SHP77 treated with DMSO at 0.1 percent for 48 hours (cell line): ENCODE measurements around the gene THAP10.
"Not testable (repeated sequence)": the region's sequence is repeated elsewhere in the genome, so short reads cannot be mapped to it uniquely, and the experiment has no call there.

Source experiments
- DNase-seq: peaks from one replicate; lab custom pipeline; 2025; lab: John Stamatoyannopoulos, UW

Gene THAP10

GRCh38 chr15:70876683-70877082 is 15.6 kb downstream of the THAP10 start:
- no peak for DNase-seq

GRCh38 chr15:70876011-70876410 is 16.2 kb downstream of the THAP10 start:
- no peak for DNase-seq

- DNase-seq: no peak
Observed at GRCh38 chr15:70875001-70875782, 17.0 kb downstream of the THAP10 start.

- no peak for DNase-seq
Observed at GRCh38 chr15:70873232-70874054, 18.8 kb downstream of the THAP10 start.

GRCh38 chr15:70871490-70871889 is 20.7 kb downstream of the THAP10 start:
- not testable (repeated sequence) for DNase-seq

GRCh38 chr15:70870051-70870450 is 22.2 kb downstream of the THAP10 start:
- no peak for DNase-seq

GRCh38 chr15:70869346-70869745 is 22.9 kb downstream of the THAP10 start:
- no peak for DNase-seq

- DNase-seq: no peak
Observed at GRCh38 chr15:70867911-70868467, 24.2 kb downstream of the THAP10 start.

- no peak for DNase-seq
Observed at GRCh38 chr15:70866982-70867641, 25.1 kb downstream of the THAP10 start.

- no peak for DNase-seq
Observed at GRCh38 chr15:70863450-70864218, 28.6 kb downstream of the THAP10 start.

GRCh38 chr15:70859998-70860397 is 32.2 kb downstream of the THAP10 start:
- no peak for DNase-seq

GRCh38 chr15:70859322-70859908 is 32.8 kb downstream of the THAP10 start:
- no peak for DNase-seq

GRCh38 chr15:70858614-70859321 is 33.5 kb downstream of the THAP10 start:
- not testable (repeated sequence) for DNase-seq

GRCh38 chr15:70857562-70858285 is 34.5 kb downstream of the THAP10 start:
- DNase-seq: no peak

- DNase-seq: no peak
Observed at GRCh38 chr15:70856884-70857561, 35.2 kb downstream of the THAP10 start.

- no peak for DNase-seq
Observed at GRCh38 chr15:70856177-70856883, 35.9 kb downstream of the THAP10 start.

- DNase-seq: no peak
Observed at GRCh38 chr15:70855764-70856163, 36.5 kb downstream of the THAP10 start.

GRCh38 chr15:70854666-70854976 is 37.6 kb downstream of the THAP10 start:
- DNase-seq: no peak
